Measurements from ENCODE around the gene METTL9. TPM values are rescaled to one million over a fixed set of nuclear protein-coding genes. Genes with fewer than 3 reads are reported as not detected.

The METTL9 gene
- total and polyA plus RNA-seq, 9 of the 15 experiments (the other 6 are each of a cell fraction or from before 2014, with no cell fraction given), result 12.2 to 107 (median 79.1) TPM

GRCh38 chr16:21611198-21611555 is 11.8 kb downstream of the METTL9 start (continued):
- TF ChIP-seq E4F1 (CRISPR knock-in tag; IDR thresholded peaks at IDR 0.05; ENCODE audit: borderline replicate concordance) (no peak), ETV6 (IDR thresholded peaks at IDR 0.05; ENCODE audit: borderline replicate concordance in 1 of 2, low read depth in 2 of 2, low read length in 1 of 2) (no peak), ETV6 (CRISPR knock-in tag; IDR thresholded peaks at IDR 0.05; ENCODE audit: borderline replicate concordance) (no peak), LEF1 (IDR thresholded peaks at IDR 0.05) (0 out of 2 replicates have a peak, but pooled peaks have one; percentile 15), GTF2E2 (tag; IDR thresholded peaks at IDR 0.05) (no peak), ZNF551 (CRISPR knock-in tag; IDR thresholded peaks at IDR 0.05) (no peak), E2F8 (IDR thresholded peaks at IDR 0.05; ENCODE audit: low read depth, partially characterized antibody) (peak; percentile 15), CEBPG (CRISPR knock-in tag; IDR thresholded peaks at IDR 0.05) (peak; percentile 42; the same call in 1 of the 2 replicates), CEBPG (tag; conservative IDR thresholded peaks at IDR 0.05 in 1 of 2, IDR thresholded peaks at IDR 0.05 in 1 of 2) (peak; percentile 54 to 76; a peak in 3 of 4 replicates), USF1 (CRISPR knock-in tag; IDR thresholded peaks at IDR 0.05) (no peak), ZNF175 (CRISPR knock-in tag; IDR thresholded peaks at IDR 0.05; ENCODE audit: low read depth) (no peak), TEAD4 (IDR thresholded peaks at IDR 0.05; ENCODE audit: low read length) (0 out of 2 replicates have a peak, but pooled peaks have one; percentile 18), TEAD4 (CRISPR knock-in tag; IDR thresholded peaks at IDR 0.05; ENCODE audit: borderline replicate concordance) (no peak), U2AF2 (optimal IDR thresholded peaks at IDR 0.05; ENCODE audit: low read depth, low read length) (no peak), HMBOX1 (IDR thresholded peaks at IDR 0.05) (peak; percentile 45; the same call in 1 of the 2 replicates), E2F6 (IDR thresholded peaks at IDR 0.05; ENCODE audit: borderline replicate concordance in 1 of 2, extremely low read depth in 1 of 2, insufficient read depth in 1 of 2, insufficient read length in 1 of 2, low read depth in 1 of 2, low read length in 1 of 2, poor library complexity in 1 of 2, severe bottlenecking in 1 of 2) (no peak), PHF20 (IDR thresholded peaks at IDR 0.05; ENCODE audit: partially characterized antibody) (no peak), ZNF143 (CRISPR knock-in tag; IDR thresholded peaks at IDR 0.05) (no peak), XRCC4 (IDR thresholded peaks at IDR 0.05; ENCODE audit: extremely low read depth, insufficient read depth, insufficient read length) (no peak), KLF1 (tag; IDR thresholded peaks at IDR 0.05) (no peak), RCOR1 (IDR thresholded peaks at IDR 0.05; ENCODE audit: borderline replicate concordance in 1 of 2, low read depth in 2 of 2, low read length in 2 of 2) (no peak)

All from K562 (cell line).